H9 (cell line): ENCODE measurements around the gene GOLGA7B. TPM values are rescaled to one million over a fixed set of nuclear protein-coding genes. Genes with fewer than 3 reads are reported as not detected.

Experiments
- DNase-seq: peaks from one replicate; pipeline ENCODE4 v3.0.0-alpha.2; 2017
- H2AFZ ChIP-seq: one replicate; pipeline ENCODE4 v1.6.1; 2013; ENCODE audit warnings: mild to moderate bottlenecking, low read length, control low read depth, moderate library complexity
- H2AK5ac ChIP-seq: 2 replicates; pipeline ENCODE4 v1.6.1; 2013; ENCODE audit warnings: low read length, control low read depth, mixed read lengths; ENCODE audit not compliant: insufficient read length
- H2BK120ac ChIP-seq: one replicate; pipeline ENCODE4 v1.6.1; 2013; ENCODE audit warnings: low read depth, mild to moderate bottlenecking, low read length, control low read depth, inconsistent platforms; ENCODE audit not compliant: poor library complexity, severe bottlenecking
- H2BK12ac ChIP-seq: 2 replicates; pipeline ENCODE4 v1.6.1; 2013; ENCODE audit warnings: low read length, control low read depth, mixed read lengths, low read depth; ENCODE audit not compliant: insufficient read length
- H2BK15ac ChIP-seq: 2 replicates; pipeline ENCODE4 v1.6.1; 2013; ENCODE audit warnings: low read depth, low read length, control low read depth
- H2BK20ac ChIP-seq: one replicate; pipeline ENCODE4 v1.6.1; 2013; ENCODE audit warnings: low read depth, mild to moderate bottlenecking, low read length, control low read depth, inconsistent platforms; ENCODE audit not compliant: poor library complexity, severe bottlenecking
- H2BK5ac ChIP-seq: 2 replicates; pipeline ENCODE4 v1.6.1; 2013; ENCODE audit warnings: low read length, control low read depth, mixed read lengths; ENCODE audit not compliant: insufficient read length
- H3K14ac ChIP-seq: 2 replicates; pipeline ENCODE4 v1.6.1; 2013; ENCODE audit warnings: low read length, control low read depth; ENCODE audit not compliant: insufficient read depth
- H3K18ac ChIP-seq: 2 replicates; pipeline ENCODE4 v1.6.1; 2013; ENCODE audit warnings: low read depth, mild to moderate bottlenecking, mixed read lengths, low read length, control low read depth; ENCODE audit not compliant: insufficient read length
- H3K23ac ChIP-seq: 2 replicates; pipeline ENCODE4 v1.6.1; 2013; ENCODE audit warnings: low read length, control low read depth, mixed read lengths, low read depth; ENCODE audit not compliant: insufficient read length
- H3K23me2 ChIP-seq: 2 replicates; pipeline ENCODE4 v1.6.1; 2013; ENCODE audit warnings: low read depth, mild to moderate bottlenecking, mixed read lengths, low read length, control low read depth; ENCODE audit not compliant: insufficient read length, poor library complexity, severe bottlenecking
- H3K27ac ChIP-seq: 2 replicates; pipeline ENCODE4 v1.5.1; 2013; ENCODE audit warnings: low read length, control low read depth, mixed read lengths, low read depth; ENCODE audit not compliant: insufficient read length
- H3K27me3 ChIP-seq: 2 replicates; pipeline ENCODE4 v1.6.1; 2013; ENCODE audit warnings: low read length, control low read depth, inconsistent platforms; ENCODE audit not compliant: insufficient read depth
- H3K4ac ChIP-seq: 2 replicates; pipeline ENCODE4 v1.6.1; 2013; ENCODE audit warnings: low read depth, mild to moderate bottlenecking, control low read depth, inconsistent platforms, low read length, moderate library complexity
- H3K4me1 ChIP-seq: 2 replicates; pipeline ENCODE4 v1.6.1; 2013; ENCODE audit warnings: low read length, control low read depth, inconsistent platforms; ENCODE audit not compliant: insufficient read depth
- H3K4me2 ChIP-seq: 2 replicates; pipeline ENCODE4 v1.6.1; 2013; ENCODE audit warnings: low read length, control low read depth, mixed read lengths; ENCODE audit not compliant: insufficient read length, insufficient read depth
- H3K56ac ChIP-seq: 2 replicates; pipeline ENCODE4 v1.6.1; 2013; ENCODE audit warnings: low read depth, mild to moderate bottlenecking, mixed read lengths, low read length, control low read depth; ENCODE audit not compliant: insufficient read length
- H3K79me1 ChIP-seq: 2 replicates; pipeline ENCODE4 v1.6.1; 2013; ENCODE audit warnings: low read depth, mild to moderate bottlenecking, moderate library complexity, low read length, control low read depth, inconsistent platforms; ENCODE audit not compliant: insufficient read depth, poor library complexity, severe bottlenecking
- H3K79me2 ChIP-seq: 2 replicates; pipeline ENCODE4 v1.6.1; 2013; ENCODE audit warnings: low read length, control low read depth, inconsistent platforms; ENCODE audit not compliant: insufficient read depth
- H3K9ac ChIP-seq: 2 replicates; pipeline ENCODE4 v1.6.1; 2013; ENCODE audit warnings: low read length, control low read depth, mixed read lengths; ENCODE audit not compliant: insufficient read length; ENCODE audit errors: extremely low read depth
- H3K9me3 ChIP-seq: one replicate; pipeline ENCODE4 v1.6.1; 2013; ENCODE audit warnings: low read depth, low read length, inconsistent platforms; ENCODE audit not compliant: control insufficient read depth
- H3T11ph ChIP-seq: one replicate; pipeline ENCODE4 v1.6.1; 2013; ENCODE audit warnings: mild to moderate bottlenecking, low read length, control low read depth, inconsistent platforms
- H4K20me1 ChIP-seq: one replicate; pipeline ENCODE4 v1.6.1; 2013; ENCODE audit not compliant: control insufficient read depth, insufficient read length, insufficient read depth
- H4K5ac ChIP-seq: 2 replicates; pipeline ENCODE4 v1.6.1; 2013; ENCODE audit warnings: low read depth, mild to moderate bottlenecking, mixed read lengths, low read length, control low read depth; ENCODE audit not compliant: insufficient read length
- H4K8ac ChIP-seq: replicated peaks from 2 replicates; pipeline ENCODE4 v1.6.1; 2013; ENCODE audit warnings: low read length, control low read depth, mixed read lengths, low read depth; ENCODE audit not compliant: insufficient read length
- H4K91ac ChIP-seq: 2 replicates; pipeline ENCODE4 v1.6.1; 2013; ENCODE audit warnings: low read depth, mild to moderate bottlenecking, moderate library complexity, mixed read lengths, low read length, control low read depth; ENCODE audit not compliant: insufficient read length
- H3K27ac Mint-ChIP-seq, 3 experiments: 2 replicates in 2 of 3; 3 replicates in 1 of 3; pipeline ENCODE4 v1.8.0; 2020 to 2021; ENCODE audit warnings: mixed read lengths in 3 of 3, mild to moderate bottlenecking in 1 of 3, moderate library complexity in 1 of 3
- H3K27me3 Mint-ChIP-seq: 2 replicates; pipeline ENCODE4 v1.8.0; 2021; ENCODE audit warnings: low read depth, mild to moderate bottlenecking, moderate library complexity, mixed read lengths
- H3K36me3 Mint-ChIP-seq, 3 experiments: 2 replicates in 2 of 3; 3 replicates in 1 of 3; pipeline ENCODE4 v1.8.0; 2020 to 2021; ENCODE audit warnings: low read depth in 3 of 3, mixed read lengths in 3 of 3; ENCODE audit not compliant: insufficient read depth in 1 of 3
- H3K4me1 Mint-ChIP-seq, 2 experiments: 2 replicates each; pipeline ENCODE4 v1.8.0; 2020; ENCODE audit warnings: mixed read lengths in 2 of 2
- H3K4me3 Mint-ChIP-seq, 2 experiments: 2 replicates in 1 of 2; 3 replicates in 1 of 2; pipeline ENCODE4 v1.8.0; 2020 to 2021; ENCODE audit warnings: mild to moderate bottlenecking in 2 of 2, mixed read lengths in 2 of 2, moderate library complexity in 1 of 2
- H3K9me3 Mint-ChIP-seq, 2 experiments: 2 replicates in 1 of 2; 3 replicates in 1 of 2; pipeline ENCODE4 v1.8.0; 2020; ENCODE audit warnings: mild to moderate bottlenecking in 2 of 2, mixed read lengths in 2 of 2, moderate library complexity in 1 of 2
- CTCF ChIP-seq: fragments of 200-600 bp; sonication (generic); conservative IDR thresholded peaks from 3 replicates; pipeline ENCODE4 v1.8.0; 2021; ENCODE audit warnings: antibody characterized with exemption, mild to moderate bottlenecking
- WGBS: extraction: QIAGEN DNeasy Blood & Tissue Kit; methylation state at CpG from one replicate; pipeline ENCODE4 v1.1.7; 2013; ENCODE audit warnings: missing lambda C conversion rate, low lambda C conversion rate, mixed read lengths; ENCODE audit not compliant: insufficient read length; ENCODE audit errors: extremely low coverage; 5-methylcytosine and 5-hydroxymethylcytosine counted together
- total RNA-seq: library from RNA; stranded (reverse); gene quantifications from 2 replicates; pipeline ENCODE4 v1.2.1, GENCODE V29; 2021

Gene GOLGA7B
- total RNA-seq, 1 experiment from 2014 or later = 0.04 TPM

DNA sequence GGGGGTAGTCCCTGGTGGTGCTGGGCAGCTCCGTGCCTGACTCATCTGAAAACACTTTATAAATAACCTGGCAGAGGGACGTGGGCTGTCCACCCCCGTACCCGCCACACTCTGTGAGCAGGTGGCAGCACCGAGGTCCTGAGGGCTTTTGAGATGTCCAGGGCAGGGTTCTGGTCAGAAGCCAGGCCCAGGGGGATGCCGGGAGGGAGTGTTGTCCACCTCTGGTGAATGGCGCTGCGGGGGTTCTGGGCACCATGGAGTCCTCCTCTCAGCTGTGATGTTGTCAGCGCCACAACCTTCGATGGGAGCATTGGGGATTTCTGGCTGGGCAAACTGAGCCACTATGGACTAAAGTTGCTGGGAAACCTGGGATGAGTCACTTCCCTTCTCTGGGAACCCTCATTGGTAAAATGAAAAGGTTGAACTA is 27.4 kb upstream of the GOLGA7B start:
- Histone ChIP-seq H2BK20ac (no peak overlapping the region), H2BK120ac (no peak overlapping the region), H4K5ac (no peak overlapping the region), H4K20me1 (no peaks in the 10 kb centered on the region), H3K4me2 (no peak overlapping the region), H3K79me2 (no peaks in the 10 kb centered on the region), H3K56ac (no peak overlapping the region), H4K91ac (no peak overlapping the region), H2BK15ac (no peak overlapping the region), H3K23ac (no peak overlapping the region), H2AK5ac (no peak overlapping the region), H2AFZ (no peak overlapping the region), H4K8ac (no peak overlapping the region), H3K4me1 (no peaks in the 10 kb centered on the region), H3K27me3 (no peaks in the 10 kb centered on the region), H3K9me3 (no peaks in the 10 kb centered on the region), H3K14ac (no peak overlapping the region), H3T11ph (no peak overlapping the region), H2BK12ac (no peak overlapping the region), H3K18ac (no peak overlapping the region), H3K27ac (no peak overlapping the region), H3K9ac (no peak overlapping the region), H3K79me1 (no peaks in the 10 kb centered on the region), H3K23me2 (peaks cover 2% of the 10 kb centered on the region), H2BK5ac (no peak overlapping the region), H3K4ac (no peak overlapping the region)
- WGBS = no CpG with 5 or more reads among the region's 10 CpGs
- no peak for TF ChIP-seq CTCF
- Mint-ChIP-seq H3K9me3 (no peaks in the 10 kb centered on the region), H3K4me3 (no peak overlapping the region), H3K36me3 (no peaks in the 10 kb centered on the region), H3K27ac (peak overlapping the region in 1 of 3 experiments; percentile 49; a peak in 1 of 7 replicates), H3K4me1 (peaks cover 4 to 22% of the 10 kb centered on the region in 2 experiments), H3K27me3 (no peaks in the 10 kb centered on the region; the same call in 1 of the 2 replicates)
- DNase-seq = no peak
